ENCODE measurements around the gene GRIK4. TPM values are rescaled to one million over a fixed set of nuclear protein-coding genes. Genes with fewer than 3 reads are reported as not detected.

GRIK4 gene
- total RNA-seq, 1 donor from 2014 or later = not detected

- TF ChIP-seq CTCF (IDR thresholded peaks at IDR 0.05; ENCODE audit: unreplicated experiment) = no peak
- H3K27ac Mint-ChIP-seq = no peak overlapping the region
- H3K9me3 Mint-ChIP-seq (ENCODE audit: low read depth) = no peaks in the 10 kb centered on the region
- H3K36me3 Mint-ChIP-seq (ENCODE audit: insufficient read depth) = no peaks in the 10 kb centered on the region
- H3K27me3 Mint-ChIP-seq = peaks cover 56% of the 10 kb centered on the region
- H3K4me1 Mint-ChIP-seq (ENCODE audit: low read depth) = no peaks in the 10 kb centered on the region
- no peak for DNase-seq (ENCODE audit: low spot score, unreplicated experiment)
- H3K4me3 Mint-ChIP-seq (ENCODE audit: low read depth) = no peak overlapping the region
These were observed 175.0 kb downstream of the GRIK4 start for GRCh38 chr11:120686516-120686915.

GRCh38 chr11:120688163-120688562 lies 176.6 kb downstream of the GRIK4 start:
- Mint-ChIP-seq H3K36me3 (ENCODE audit: insufficient read depth) (no peaks in the 10 kb centered on the region), H3K4me1 (ENCODE audit: low read depth) (no peaks in the 10 kb centered on the region), H3K27me3 (peaks cover 46% of the 10 kb centered on the region), H3K27ac (no peak overlapping the region), H3K9me3 (ENCODE audit: low read depth) (no peaks in the 10 kb centered on the region), H3K4me3 (ENCODE audit: low read depth) (no peak overlapping the region)
- TF ChIP-seq CTCF (IDR thresholded peaks at IDR 0.05; ENCODE audit: unreplicated experiment) = no peak
- no peak for DNase-seq (ENCODE audit: low spot score, unreplicated experiment)

GRCh38 chr11:120689596-120690275 lies 178.2 kb downstream of the GRIK4 start:
- Mint-ChIP-seq H3K4me3 (ENCODE audit: low read depth) (no peak overlapping the region), H3K36me3 (ENCODE audit: insufficient read depth) (no peaks in the 10 kb centered on the region), H3K27me3 (peaks cover 45% of the 10 kb centered on the region), H3K27ac (no peak overlapping the region), H3K9me3 (ENCODE audit: low read depth) (no peaks in the 10 kb centered on the region), H3K4me1 (ENCODE audit: low read depth) (no peaks in the 10 kb centered on the region)
- no peak for DNase-seq (ENCODE audit: low spot score, unreplicated experiment)
- TF ChIP-seq CTCF (IDR thresholded peaks at IDR 0.05; ENCODE audit: unreplicated experiment) = no peak

GRCh38 chr11:120690406-120690805 lies 178.9 kb downstream of the GRIK4 start:
- DNase-seq (ENCODE audit: low spot score, unreplicated experiment) = no peak
- peaks cover 41% of the 10 kb centered on the region for H3K27me3 Mint-ChIP-seq

GRCh38 chr11:120694726-120695125 lies 183.2 kb downstream of the GRIK4 start:
- peaks cover 17% of the 10 kb centered on the region for H3K27me3 Mint-ChIP-seq
- H3K4me3 Mint-ChIP-seq (ENCODE audit: low read depth) = no peak overlapping the region
- H3K27ac Mint-ChIP-seq = no peak overlapping the region
- no peaks in the 10 kb centered on the region for H3K9me3 Mint-ChIP-seq (ENCODE audit: low read depth)
- no peaks in the 10 kb centered on the region for H3K4me1 Mint-ChIP-seq (ENCODE audit: low read depth)
- H3K36me3 Mint-ChIP-seq (ENCODE audit: insufficient read depth) = no peaks in the 10 kb centered on the region
- no peak for TF ChIP-seq CTCF (IDR thresholded peaks at IDR 0.05; ENCODE audit: unreplicated experiment)
- DNase-seq (ENCODE audit: low spot score, unreplicated experiment) = no peak

More at GRCh38 chr11:120690406-120690805, 178.9 kb downstream of the GRIK4 start:
- H3K4me3 Mint-ChIP-seq (ENCODE audit: low read depth) = no peak overlapping the region
- no peaks in the 10 kb centered on the region for H3K9me3 Mint-ChIP-seq (ENCODE audit: low read depth)
- no peaks in the 10 kb centered on the region for H3K36me3 Mint-ChIP-seq (ENCODE audit: insufficient read depth)
- no peaks in the 10 kb centered on the region for H3K4me1 Mint-ChIP-seq (ENCODE audit: low read depth)
- TF ChIP-seq CTCF (IDR thresholded peaks at IDR 0.05; ENCODE audit: unreplicated experiment) = no peak
- no peak overlapping the region for H3K27ac Mint-ChIP-seq
